SK-N-SH (cell line): ENCODE results near the gene LPGAT1.

Source experiments
- CHD2 ChIP-seq: fragments of 150-350 bp; IDR thresholded peaks from 2 replicates; pipeline ENCODE4 v1.6.1; 2018; ENCODE audit warnings: low read length; ENCODE audit not compliant: partially characterized antibody
- FOXM1 ChIP-seq: IDR thresholded peaks from 2 replicates; pipeline ENCODE4 v1.4.0; 2012; ENCODE audit warnings: low read depth, mild to moderate bottlenecking
- JUND ChIP-seq: IDR thresholded peaks from 2 replicates; pipeline ENCODE4 v1.4.0; 2012
- MEF2A ChIP-seq: IDR thresholded peaks from 2 replicates; pipeline ENCODE4 v1.4.0; 2012; ENCODE audit warnings: low read depth, borderline replicate concordance
- TF ChIP-seq, protein P1 (sequence below): fragments of 200-600 bp; sonication (generic); IDR thresholded peaks from 2 replicates; pipeline ENCODE4 v1.6.1; 2017; ENCODE audit warnings: antibody characterized with exemption, mild to moderate bottlenecking, moderate library complexity
- TF ChIP-seq, protein P2 (sequence below): IDR thresholded peaks from 2 replicates; pipeline ENCODE4 v1.4.0; 2012; ENCODE audit warnings: low read depth
- TF ChIP-seq, protein P3 (sequence below): IDR thresholded peaks from 2 replicates; pipeline ENCODE4; 2012

DNA sequence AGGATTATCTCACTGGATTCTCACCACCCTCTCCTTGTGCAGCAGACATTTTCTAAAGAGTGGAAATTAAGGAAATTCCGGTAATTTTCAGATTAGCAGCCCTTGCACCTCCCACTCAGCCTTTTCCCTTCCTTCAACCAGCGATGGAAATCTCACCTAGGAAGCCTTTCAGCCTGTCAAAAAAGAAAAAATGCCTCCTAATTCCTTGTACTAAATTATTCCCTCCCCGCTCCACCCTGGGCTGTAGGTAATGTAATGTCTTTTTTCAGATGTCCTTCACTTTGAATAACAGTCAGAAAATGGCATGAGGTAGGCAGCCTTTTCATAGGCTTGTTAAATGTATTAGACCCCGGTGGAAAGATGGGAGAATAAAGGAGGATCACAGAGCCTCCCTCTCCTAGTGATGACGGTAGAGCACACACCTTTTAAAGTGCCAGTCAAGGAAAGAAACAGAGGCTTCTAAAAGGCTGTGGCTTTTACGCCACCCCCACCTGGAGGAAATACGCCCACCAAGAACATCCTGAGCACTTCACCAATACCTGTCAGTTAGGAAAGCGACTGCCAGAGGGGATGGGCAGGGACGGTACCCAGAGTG is 92.4 kb downstream of the LPGAT1 start:
- TF ChIP-seq, protein P1, sequence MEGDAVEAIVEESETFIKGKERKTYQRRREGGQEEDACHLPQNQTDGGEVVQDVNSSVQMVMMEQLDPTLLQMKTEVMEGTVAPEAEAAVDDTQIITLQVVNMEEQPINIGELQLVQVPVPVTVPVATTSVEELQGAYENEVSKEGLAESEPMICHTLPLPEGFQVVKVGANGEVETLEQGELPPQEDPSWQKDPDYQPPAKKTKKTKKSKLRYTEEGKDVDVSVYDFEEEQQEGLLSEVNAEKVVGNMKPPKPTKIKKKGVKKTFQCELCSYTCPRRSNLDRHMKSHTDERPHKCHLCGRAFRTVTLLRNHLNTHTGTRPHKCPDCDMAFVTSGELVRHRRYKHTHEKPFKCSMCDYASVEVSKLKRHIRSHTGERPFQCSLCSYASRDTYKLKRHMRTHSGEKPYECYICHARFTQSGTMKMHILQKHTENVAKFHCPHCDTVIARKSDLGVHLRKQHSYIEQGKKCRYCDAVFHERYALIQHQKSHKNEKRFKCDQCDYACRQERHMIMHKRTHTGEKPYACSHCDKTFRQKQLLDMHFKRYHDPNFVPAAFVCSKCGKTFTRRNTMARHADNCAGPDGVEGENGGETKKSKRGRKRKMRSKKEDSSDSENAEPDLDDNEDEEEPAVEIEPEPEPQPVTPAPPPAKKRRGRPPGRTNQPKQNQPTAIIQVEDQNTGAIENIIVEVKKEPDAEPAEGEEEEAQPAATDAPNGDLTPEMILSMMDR: no peak
- no peak for TF ChIP-seq JUND
- no peak for TF ChIP-seq MEF2A
- TF ChIP-seq, protein P2, sequence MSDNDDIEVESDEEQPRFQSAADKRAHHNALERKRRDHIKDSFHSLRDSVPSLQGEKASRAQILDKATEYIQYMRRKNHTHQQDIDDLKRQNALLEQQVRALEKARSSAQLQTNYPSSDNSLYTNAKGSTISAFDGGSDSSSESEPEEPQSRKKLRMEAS: no peak
- TF ChIP-seq, protein P3, sequence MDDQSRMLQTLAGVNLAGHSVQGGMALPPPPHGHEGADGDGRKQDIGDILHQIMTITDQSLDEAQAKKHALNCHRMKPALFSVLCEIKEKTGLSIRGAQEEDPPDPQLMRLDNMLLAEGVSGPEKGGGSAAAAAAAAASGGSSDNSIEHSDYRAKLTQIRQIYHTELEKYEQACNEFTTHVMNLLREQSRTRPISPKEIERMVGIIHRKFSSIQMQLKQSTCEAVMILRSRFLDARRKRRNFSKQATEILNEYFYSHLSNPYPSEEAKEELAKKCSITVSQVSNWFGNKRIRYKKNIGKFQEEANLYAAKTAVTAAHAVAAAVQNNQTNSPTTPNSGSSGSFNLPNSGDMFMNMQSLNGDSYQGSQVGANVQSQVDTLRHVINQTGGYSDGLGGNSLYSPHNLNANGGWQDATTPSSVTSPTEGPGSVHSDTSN: no peak
- no peak for TF ChIP-seq FOXM1
- TF ChIP-seq CHD2: no peak
